ENCODE measurements around the gene CRACDL.

CRACDL gene

GRCh38 chr2:98807221-98807620 is 128.8 kb downstream of the CRACDL start:
- H3K4me3 ChIP-seq (ENCODE audit: low read depth, low read length) = no peak overlapping the region
- TF ChIP-seq, protein P1, sequence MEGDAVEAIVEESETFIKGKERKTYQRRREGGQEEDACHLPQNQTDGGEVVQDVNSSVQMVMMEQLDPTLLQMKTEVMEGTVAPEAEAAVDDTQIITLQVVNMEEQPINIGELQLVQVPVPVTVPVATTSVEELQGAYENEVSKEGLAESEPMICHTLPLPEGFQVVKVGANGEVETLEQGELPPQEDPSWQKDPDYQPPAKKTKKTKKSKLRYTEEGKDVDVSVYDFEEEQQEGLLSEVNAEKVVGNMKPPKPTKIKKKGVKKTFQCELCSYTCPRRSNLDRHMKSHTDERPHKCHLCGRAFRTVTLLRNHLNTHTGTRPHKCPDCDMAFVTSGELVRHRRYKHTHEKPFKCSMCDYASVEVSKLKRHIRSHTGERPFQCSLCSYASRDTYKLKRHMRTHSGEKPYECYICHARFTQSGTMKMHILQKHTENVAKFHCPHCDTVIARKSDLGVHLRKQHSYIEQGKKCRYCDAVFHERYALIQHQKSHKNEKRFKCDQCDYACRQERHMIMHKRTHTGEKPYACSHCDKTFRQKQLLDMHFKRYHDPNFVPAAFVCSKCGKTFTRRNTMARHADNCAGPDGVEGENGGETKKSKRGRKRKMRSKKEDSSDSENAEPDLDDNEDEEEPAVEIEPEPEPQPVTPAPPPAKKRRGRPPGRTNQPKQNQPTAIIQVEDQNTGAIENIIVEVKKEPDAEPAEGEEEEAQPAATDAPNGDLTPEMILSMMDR (IDR thresholded peaks at IDR 0.05; ENCODE audit: low read depth, low read length) = no peak

DNA sequence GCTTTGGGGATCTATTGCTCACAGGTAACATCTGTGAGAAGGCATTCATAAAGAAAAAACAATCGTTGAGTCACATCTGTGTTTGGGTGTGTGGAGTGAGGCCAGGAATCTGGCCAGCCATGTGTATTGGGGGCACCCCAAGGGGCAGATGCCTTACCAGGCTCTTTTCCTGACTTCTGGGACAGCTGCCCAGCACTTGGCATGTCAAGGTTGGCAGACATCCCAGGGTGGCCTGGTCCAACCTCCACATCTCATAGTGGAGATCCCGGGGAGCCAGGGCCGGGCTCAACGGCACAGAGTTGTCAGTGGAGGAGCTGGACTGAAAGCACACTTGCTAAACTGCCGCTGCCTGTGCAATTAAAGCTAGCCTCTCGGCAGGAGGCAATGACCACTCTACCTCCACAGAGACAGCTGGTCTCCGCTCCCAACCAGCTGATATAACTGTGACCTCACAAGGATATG is 129.8 kb downstream of the CRACDL start:
- H3K4me3 ChIP-seq (ENCODE audit: low read depth, low read length) = no peak overlapping the region
- TF ChIP-seq, protein P1 (IDR thresholded peaks at IDR 0.05; ENCODE audit: low read depth, low read length) = no peak

- TF ChIP-seq, protein P1 (IDR thresholded peaks at IDR 0.05; ENCODE audit: low read depth, low read length) = no peak
Observed at GRCh38 chr2:98805412-98806171, 130.4 kb downstream of the CRACDL start.

GRCh38 chr2:98804736-98805135 is 131.3 kb downstream of the CRACDL start:
- TF ChIP-seq, protein P1 (IDR thresholded peaks at IDR 0.05; ENCODE audit: low read depth, low read length) = no peak
- no peak overlapping the region for H3K4me3 ChIP-seq (ENCODE audit: low read depth, low read length)

More at GRCh38 chr2:98805412-98806171, 130.4 kb downstream of the CRACDL start:
- H3K4me3 ChIP-seq (ENCODE audit: low read depth, low read length) = no peak overlapping the region

GRCh38 chr2:98804265-98804650 is 131.8 kb downstream of the CRACDL start:
- H3K4me3 ChIP-seq (ENCODE audit: low read depth, low read length) = no peak overlapping the region
- TF ChIP-seq, protein P1 (IDR thresholded peaks at IDR 0.05; ENCODE audit: low read depth, low read length) = no peak

GRCh38 chr2:98803405-98804264 is 132.4 kb downstream of the CRACDL start:
- no peak overlapping the region for H3K4me3 ChIP-seq (ENCODE audit: low read depth, low read length)
- TF ChIP-seq, protein P1 (IDR thresholded peaks at IDR 0.05; ENCODE audit: low read depth, low read length) = no peak

DNA sequence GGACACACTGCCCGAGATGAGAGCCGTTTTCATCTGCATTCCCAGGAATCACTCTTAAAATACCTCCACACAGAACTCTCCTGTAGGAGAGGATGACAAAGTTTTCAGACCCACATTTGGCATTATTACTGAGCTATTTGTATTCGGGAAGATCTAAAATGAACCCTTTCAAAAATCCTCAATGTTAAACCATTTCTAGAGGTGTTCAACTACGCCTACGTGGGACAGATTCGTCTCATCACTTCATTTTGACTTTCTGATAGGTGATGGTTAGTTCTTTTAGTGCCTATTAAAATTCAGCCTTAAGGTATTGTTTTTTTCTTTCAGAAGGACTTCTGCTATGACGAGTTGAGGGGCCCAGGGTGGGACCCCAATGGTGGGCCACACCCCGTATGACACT is 133.7 kb downstream of the CRACDL start:
- H3K4me3 ChIP-seq (ENCODE audit: low read depth, low read length) = no peak overlapping the region

More for the DNA sequence above, 133.7 kb downstream of the CRACDL start:
- TF ChIP-seq, protein P1 (IDR thresholded peaks at IDR 0.05; ENCODE audit: low read depth, low read length) = no peak
